ENCODE results near the gene ZNF385B.

Gene ZNF385B

GRCh38 chr2:179744401-179744800 lies 117.0 kb downstream of the ZNF385B start:
- Histone ChIP-seq H3K4me2 (ENCODE audit: low read depth, low read length, poor library complexity, severe bottlenecking) (no peak overlapping the region), H3K79me2 (ENCODE audit: insufficient read depth, low read length) (no peaks in the 10 kb centered on the region), H2AFZ (ENCODE audit: low read depth, low read length, severe bottlenecking) (no peak overlapping the region), H3K36me3 (ENCODE audit: low read length) (no peaks in the 10 kb centered on the region; the same call in 1 of the 2 replicates), H4K20me1 (ENCODE audit: low read depth, low read length) (no peaks in the 10 kb centered on the region), H3K4me3 (ENCODE audit: insufficient read depth, low read length, poor library complexity, severe bottlenecking) (no peak overlapping the region), H3F3A (ENCODE audit: insufficient read depth) (no peaks in the 10 kb centered on the region), H3K9me3 (ENCODE audit: insufficient read depth, low read length) (no peaks in the 10 kb centered on the region), H3K27me3 (ENCODE audit: low read length) (no peaks in the 10 kb centered on the region), H3K9ac (ENCODE audit: low read length) (no peak overlapping the region), H3K27ac (ENCODE audit: low read depth, low read length) (no peak overlapping the region), H3K9me2 (replicated peaks; ENCODE audit: insufficient read depth, low read length) (no peaks in the 10 kb centered on the region)
- TF ChIP-seq, protein P1, sequence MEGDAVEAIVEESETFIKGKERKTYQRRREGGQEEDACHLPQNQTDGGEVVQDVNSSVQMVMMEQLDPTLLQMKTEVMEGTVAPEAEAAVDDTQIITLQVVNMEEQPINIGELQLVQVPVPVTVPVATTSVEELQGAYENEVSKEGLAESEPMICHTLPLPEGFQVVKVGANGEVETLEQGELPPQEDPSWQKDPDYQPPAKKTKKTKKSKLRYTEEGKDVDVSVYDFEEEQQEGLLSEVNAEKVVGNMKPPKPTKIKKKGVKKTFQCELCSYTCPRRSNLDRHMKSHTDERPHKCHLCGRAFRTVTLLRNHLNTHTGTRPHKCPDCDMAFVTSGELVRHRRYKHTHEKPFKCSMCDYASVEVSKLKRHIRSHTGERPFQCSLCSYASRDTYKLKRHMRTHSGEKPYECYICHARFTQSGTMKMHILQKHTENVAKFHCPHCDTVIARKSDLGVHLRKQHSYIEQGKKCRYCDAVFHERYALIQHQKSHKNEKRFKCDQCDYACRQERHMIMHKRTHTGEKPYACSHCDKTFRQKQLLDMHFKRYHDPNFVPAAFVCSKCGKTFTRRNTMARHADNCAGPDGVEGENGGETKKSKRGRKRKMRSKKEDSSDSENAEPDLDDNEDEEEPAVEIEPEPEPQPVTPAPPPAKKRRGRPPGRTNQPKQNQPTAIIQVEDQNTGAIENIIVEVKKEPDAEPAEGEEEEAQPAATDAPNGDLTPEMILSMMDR (IDR thresholded peaks at IDR 0.05; ENCODE audit: insufficient read depth, low read length, poor library complexity, severe bottlenecking), result no peak
- TF ChIP-seq EZH2phosphoT487 (conservative IDR thresholded peaks at IDR 0.05; ENCODE audit: low read length), result no peak

- Histone ChIP-seq H3K9me3 (ENCODE audit: insufficient read depth, low read length) (no peaks in the 10 kb centered on the region), H3K4me3 (ENCODE audit: insufficient read depth, low read length, poor library complexity, severe bottlenecking) (no peak overlapping the region), H3K4me2 (ENCODE audit: low read depth, low read length, poor library complexity, severe bottlenecking) (no peak overlapping the region), H3K79me2 (ENCODE audit: insufficient read depth, low read length) (no peaks in the 10 kb centered on the region), H4K20me1 (ENCODE audit: low read depth, low read length) (no peaks in the 10 kb centered on the region), H3K9ac (ENCODE audit: low read length) (no peak overlapping the region), H3K9me2 (replicated peaks; ENCODE audit: insufficient read depth, low read length) (no peaks in the 10 kb centered on the region), H3K27me3 (ENCODE audit: low read length) (no peaks in the 10 kb centered on the region), H3K36me3 (ENCODE audit: low read length) (no peaks in the 10 kb centered on the region; the same call in 1 of the 2 replicates), H2AFZ (ENCODE audit: low read depth, low read length, severe bottlenecking) (no peak overlapping the region), H3F3A (ENCODE audit: insufficient read depth) (no peaks in the 10 kb centered on the region), H3K27ac (ENCODE audit: low read depth, low read length) (no peak overlapping the region)
- TF ChIP-seq EZH2phosphoT487 (conservative IDR thresholded peaks at IDR 0.05; ENCODE audit: low read length), result no peak
- TF ChIP-seq, protein P1 (IDR thresholded peaks at IDR 0.05; ENCODE audit: insufficient read depth, low read length, poor library complexity, severe bottlenecking), result no peak
Observed at GRCh38 chr2:179741317-179741716, 120.1 kb downstream of the ZNF385B start.

DNA sequence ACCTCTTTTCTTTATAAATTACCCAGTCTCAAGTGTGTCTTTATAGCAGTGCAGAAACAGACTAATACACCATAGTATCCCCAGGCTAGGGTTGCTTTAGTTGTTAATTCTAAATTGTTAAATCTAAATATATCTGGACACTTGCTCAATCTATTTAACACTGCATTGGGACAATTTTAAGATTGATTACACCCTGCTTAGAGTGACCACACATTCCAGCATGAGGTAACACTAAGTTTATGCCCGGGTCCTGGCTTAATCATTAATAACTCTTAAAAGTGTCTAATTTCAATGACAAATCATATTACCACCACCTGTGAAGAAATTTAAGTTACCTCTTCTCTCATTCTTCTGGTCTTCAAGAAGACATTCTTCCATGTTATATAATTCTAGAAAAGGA lies 131.4 kb downstream of the ZNF385B start:
- Histone ChIP-seq H3K27me3 (ENCODE audit: low read length) (no peaks in the 10 kb centered on the region), H3K27ac (ENCODE audit: low read depth, low read length) (no peak overlapping the region), H3K36me3 (ENCODE audit: low read length) (peaks cover 7% of the 10 kb centered on the region; the same call in 1 of the 2 replicates), H3K4me2 (ENCODE audit: low read depth, low read length, poor library complexity, severe bottlenecking) (no peak overlapping the region), H4K20me1 (ENCODE audit: low read depth, low read length) (0 out of 2 replicates have a peak, but pooled peaks cover 3% of the 10 kb centered on the region), H3F3A (ENCODE audit: insufficient read depth) (no peaks in the 10 kb centered on the region), H3K9ac (ENCODE audit: low read length) (no peak overlapping the region), H2AFZ (ENCODE audit: low read depth, low read length, severe bottlenecking) (no peak overlapping the region), H3K9me3 (ENCODE audit: insufficient read depth, low read length) (no peaks in the 10 kb centered on the region), H3K79me2 (ENCODE audit: insufficient read depth, low read length) (no peaks in the 10 kb centered on the region), H3K4me3 (ENCODE audit: insufficient read depth, low read length, poor library complexity, severe bottlenecking) (no peak overlapping the region), H3K9me2 (replicated peaks; ENCODE audit: insufficient read depth, low read length) (no peaks in the 10 kb centered on the region)
- TF ChIP-seq, protein P1 (IDR thresholded peaks at IDR 0.05; ENCODE audit: insufficient read depth, low read length, poor library complexity, severe bottlenecking), result no peak
- no peak for TF ChIP-seq EZH2phosphoT487 (conservative IDR thresholded peaks at IDR 0.05; ENCODE audit: low read length)
